HuH-7.5 (cell line): ENCODE results near the gene SLC35A3.
A peak's percentile ranks its signal among the peaks of the same experiment; 100 is the strongest.
"Not testable (repeated sequence)": the region's sequence is repeated elsewhere in the genome, so short reads cannot be mapped to it uniquely, and the experiment has no call there.

Experiments used
- DNase-seq: peaks from one replicate; pipeline ENCODE4 v3.0.0; 2011; ENCODE audit warnings: low spot score

The SLC35A3 gene

DNA sequence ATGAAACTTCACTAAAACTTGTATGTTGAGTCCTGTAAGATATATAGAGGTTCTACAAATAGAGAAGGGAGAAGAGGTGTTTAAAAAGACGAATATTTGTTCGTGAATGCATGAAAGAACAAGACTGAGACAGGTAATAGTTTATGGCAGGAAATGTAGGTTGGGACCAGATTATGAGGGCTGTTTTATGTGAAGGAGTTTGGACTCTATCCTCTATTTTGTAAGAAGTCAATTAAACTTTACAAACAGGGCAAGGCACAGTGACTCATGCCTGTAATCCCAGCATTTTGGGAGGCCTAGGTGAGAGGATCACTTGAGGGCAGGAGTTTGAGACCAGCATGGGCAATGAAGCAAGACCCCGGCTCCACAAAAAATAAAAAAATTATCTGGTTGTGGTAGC is 5.7 kb downstream of the SLC35A3 start:
- no peak for DNase-seq

DNA sequence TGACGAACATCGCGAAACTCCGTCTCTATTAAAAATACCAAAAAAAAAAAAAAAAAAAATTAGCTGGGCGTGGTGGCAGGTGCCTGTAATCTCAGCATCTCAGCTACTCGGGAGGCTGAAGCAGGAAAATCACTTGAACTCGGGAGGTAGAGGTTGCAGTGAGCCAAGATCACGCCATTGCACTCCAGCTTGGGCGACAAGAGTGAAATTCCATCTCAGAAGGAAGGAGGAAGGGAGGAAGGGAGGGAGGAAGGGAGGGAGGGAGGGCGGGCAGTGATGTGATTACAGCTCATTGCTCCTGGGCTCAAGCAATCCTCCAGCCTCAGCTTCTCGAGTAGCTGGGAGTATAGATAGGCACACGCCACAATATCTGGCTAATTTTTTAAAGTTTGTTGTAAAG is 7.5 kb downstream of the SLC35A3 start:
- DNase-seq = not testable (repeated sequence)

DNA sequence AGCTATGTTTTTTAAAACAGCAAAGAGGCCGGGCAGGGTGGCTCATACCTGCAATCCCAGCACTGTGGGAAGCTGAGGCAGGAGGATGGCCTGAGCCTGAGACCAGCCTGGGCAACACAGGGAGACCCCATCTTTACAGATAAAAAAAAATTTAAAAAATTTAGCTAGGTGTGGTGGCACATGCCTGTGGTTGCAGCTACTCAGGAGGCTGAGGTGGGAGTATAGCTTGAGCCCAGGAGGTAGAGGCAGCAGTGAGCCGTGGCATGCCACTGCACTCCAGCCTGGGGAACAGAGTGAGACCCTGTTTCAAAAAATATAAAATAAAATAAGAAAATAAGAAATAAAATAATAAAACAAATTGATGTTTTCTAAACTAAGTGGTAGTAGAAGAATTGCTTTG is 8.4 kb downstream of the SLC35A3 start:
- DNase-seq = no peak

DNA sequence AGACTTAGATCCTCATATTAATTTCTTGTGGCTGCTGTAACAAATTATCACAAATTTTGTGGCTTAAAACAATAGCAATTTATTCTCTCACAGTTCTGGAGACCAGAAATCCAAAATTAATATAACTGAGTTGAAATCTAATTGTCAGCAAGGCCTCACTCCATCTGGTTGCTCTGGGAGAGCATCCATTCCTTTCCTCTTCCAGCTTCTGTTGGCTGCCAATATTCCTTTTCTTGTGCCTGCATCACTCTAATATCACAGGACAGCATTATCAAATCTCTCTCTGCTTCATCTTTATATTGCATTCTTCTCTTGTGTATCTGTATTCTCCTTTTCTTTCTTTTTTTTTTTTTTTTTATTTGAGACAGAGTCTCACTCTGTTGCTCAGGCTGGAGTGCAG is 9.3 kb downstream of the SLC35A3 start:
- DNase-seq = no peak

DNA sequence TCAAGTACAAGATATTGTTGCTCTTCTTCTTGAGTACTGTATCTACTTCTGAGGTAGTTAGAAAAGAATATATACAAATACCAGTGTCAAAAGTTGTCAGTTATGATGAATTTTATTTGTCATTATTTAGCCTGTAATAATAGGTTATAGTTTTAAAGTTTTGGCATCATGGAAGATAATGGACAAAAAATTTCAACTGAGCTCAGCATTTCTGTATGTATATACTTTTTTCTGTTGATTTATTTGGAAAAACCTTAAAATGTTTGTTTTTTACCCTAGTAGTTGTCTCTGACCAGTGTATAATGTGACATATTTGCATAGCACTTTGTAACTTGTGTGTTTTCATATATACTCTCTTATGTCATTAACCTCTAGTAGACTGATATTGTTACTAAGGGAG is 11.1 kb downstream of the SLC35A3 start:
- DNase-seq = no peak

DNA sequence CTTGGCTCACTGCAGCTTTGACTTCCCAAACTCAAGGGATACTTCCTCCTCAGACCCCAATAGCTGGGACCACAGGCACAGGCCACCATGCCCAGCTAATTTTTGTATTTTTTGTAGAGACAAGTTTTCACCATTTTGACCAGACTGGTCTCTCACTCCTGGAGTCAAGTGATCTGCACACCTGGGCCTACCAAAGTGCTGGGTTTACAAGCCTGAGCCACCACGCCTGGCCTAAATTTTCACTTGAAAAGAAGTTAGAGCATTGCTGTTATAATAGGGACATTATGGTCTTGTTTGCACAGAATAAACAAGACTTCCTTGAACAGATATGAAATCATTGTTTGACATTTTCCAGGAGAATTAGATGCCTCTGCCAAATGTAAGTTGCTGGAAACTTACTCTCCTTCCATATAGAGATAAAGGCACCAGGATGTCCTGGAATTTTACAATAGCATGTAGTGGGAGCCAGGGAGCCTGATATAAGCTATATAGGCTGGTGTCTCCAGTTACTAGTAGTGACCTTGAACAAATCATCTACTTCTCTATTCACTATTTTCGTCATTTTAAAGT is 16.9 kb downstream of the SLC35A3 start:
- DNase-seq = no peak

DNA sequence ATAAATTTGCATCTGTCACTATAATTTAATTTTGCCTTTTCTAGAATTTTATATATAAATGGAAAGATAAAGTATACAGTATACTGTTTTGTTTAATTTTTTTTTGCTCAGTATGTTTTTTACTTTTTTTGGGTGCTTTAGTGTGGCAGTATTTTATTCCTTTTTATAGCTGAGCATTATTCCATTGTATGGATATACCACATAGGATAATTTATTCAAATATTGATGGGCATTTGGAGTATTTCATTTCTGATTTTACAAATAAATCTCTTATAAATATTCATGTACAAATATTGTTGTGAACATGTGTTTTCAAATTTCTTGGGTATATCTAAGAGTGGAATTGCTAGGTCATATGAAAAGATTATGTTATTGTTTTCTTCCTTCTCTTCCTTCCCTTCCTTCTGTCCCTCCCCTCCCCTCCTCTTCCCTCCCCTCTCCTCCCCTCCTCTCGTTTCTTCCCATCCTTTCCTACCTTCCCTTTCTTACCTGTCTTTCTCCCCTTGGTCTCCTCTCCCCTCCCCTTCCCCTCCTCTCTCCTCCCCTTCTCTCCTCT is 18.5 kb downstream of the SLC35A3 start:
- DNase-seq = no peak

DNA sequence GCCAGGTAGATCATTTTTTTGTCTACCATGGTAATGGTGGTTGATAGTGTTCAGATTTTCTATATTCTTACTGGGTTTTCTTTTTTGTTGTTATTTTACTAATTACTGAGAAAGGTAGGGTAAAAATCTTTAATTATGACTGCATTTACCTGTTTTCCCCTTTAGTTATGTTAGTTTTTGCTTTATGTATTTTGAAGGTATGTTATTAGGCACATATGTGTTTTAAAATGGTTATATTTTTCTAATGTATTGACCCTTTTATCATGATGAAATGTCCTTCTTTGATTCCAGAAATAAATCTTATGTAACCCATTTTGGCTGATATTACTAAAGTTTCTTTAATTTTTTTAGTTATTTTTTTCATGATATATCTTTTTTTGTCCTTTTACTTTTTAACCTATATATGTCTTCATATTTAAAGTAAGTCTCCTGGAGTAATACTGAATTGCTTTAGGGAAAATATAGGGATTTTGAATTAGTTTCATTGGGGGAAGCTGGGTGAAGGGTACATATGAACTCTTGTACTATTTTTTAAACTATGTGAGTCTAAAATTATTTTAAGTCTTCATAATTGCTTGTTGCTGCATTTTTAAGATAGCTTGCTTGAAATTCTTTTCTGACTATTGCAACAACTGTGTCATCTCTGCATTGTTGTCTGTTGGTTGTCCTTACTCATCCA is 22.4 kb downstream of the SLC35A3 start:
- no peak for DNase-seq

DNA sequence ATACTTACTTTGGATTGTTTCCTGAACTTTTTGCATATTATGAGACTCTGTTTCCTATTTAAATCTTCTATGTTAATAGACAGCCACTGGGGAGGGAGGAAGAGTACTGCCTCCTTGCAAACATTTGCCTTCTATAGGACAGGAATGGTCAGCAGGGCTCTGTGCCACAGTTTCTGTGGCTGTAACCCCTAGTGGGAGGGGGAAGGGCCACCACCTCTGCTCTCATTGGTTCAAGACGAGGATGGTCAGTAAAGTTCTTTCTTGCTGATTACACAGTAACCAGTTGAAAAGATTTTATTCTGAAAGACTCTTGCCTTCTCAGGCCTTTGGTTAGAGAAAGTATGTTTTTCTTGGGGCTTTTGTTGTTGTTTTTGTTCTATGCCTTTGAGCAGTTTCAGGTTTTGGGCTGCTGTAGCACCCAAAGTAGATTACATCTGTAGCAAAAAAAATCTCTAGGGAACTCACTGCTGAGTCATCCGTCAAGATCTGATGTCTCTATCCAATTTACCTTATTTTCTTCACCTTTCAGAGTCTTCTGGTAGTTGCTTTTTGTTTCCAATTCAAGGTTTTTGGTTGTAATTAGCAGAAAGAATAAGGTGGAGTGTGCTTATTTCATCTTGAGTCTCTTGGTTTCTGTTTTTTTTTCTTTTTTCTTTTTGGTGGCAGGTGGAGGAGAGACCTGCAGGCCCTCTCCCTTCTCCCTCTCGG is 23.1 kb downstream of the SLC35A3 start:
- DNase-seq = no peak

DNA sequence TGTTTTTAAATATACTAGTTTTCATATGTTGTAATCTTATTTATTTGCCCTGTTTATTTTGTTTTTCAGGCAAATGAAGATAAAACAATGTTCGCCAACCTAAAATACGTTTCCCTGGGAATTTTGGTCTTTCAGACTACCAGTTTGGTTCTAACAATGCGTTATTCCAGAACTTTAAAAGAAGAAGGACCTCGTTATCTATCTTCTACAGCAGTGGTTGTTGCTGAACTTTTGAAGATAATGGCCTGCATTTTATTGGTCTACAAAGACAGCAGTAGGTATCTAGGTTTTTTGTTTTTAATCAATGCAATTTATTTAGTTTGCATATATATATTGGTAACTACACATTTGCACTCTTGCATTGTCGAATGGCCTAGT is 23.7 kb downstream of the SLC35A3 start:
- DNase-seq = no peak

DNA sequence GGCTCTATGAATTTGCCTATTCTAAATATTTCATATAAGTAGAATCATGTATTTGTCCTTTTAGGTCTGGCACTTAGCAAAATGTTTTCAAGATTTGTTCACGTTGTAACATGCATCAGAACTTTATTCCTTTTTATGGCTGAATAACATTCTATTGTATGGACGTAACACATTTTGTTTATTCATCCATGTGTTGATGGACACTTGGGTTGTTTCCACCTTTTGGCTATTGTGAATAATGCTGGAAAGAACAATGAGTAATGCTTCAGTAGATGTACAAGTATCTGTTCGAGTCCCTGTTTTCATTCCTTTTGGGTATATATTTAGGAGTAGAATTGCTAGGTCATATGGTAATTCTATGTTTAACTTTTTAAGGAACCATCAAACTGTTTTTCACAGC is 24.7 kb downstream of the SLC35A3 start:
- no peak for DNase-seq

DNA sequence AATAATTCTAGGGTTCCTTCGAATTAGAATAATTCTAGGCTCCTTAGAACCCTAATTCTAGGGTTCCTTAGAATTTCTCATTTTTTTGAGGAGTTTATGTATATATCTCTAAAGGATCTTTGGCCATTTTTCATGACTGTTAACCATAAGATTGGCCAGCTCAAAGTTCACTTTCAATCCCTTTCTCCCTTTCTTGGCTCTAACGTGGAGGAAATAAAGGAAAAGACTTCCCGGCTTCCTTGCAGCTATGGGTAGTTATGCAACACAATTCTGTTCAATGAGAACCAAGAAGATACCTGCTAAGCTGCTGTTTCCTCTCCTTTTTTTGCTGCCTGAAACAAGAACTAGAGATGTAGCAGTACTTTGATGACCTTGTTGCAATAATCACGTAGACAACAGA is 27.2 kb downstream of the SLC35A3 start:
- DNase-seq = no peak

DNA sequence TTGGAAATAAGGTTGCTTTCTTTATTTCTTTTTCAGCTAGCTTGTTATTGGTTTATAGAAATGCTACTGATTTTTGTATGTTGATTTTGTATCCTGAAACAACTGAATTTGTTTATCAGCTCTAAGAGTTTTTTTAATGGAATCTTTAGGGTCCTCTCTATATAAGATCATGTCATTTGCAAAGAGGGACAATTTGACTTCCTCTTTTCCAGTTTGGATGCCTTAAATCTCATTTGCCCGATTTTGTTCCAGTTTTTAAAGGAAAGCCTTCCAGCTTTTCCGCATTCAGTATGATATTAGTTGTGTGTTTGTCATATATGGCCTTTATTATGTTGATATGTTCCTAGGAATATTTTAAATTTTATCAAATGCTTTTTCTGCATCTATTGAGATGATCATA is 31.7 kb downstream of the SLC35A3 start:
- DNase-seq = no peak

DNA sequence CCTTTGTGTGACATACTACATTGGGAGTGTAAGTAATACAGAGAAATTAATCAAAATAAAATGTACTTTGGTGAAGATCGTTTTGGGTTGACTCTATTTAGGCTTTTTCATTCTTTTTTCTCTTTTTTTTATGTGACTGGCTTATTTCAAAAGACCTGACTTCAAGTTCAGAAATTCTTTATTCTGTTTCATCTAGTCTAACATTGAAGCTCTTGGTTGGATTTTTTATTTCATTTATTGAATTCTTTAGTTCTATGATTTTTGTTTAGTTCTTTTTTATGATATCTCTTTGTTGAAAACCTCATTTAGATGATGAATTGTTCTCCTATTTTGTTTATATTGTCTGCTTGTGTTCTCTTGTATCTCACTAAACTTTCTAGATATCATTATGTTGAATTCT is 35.6 kb downstream of the SLC35A3 start:
- DNase-seq = no peak

DNA sequence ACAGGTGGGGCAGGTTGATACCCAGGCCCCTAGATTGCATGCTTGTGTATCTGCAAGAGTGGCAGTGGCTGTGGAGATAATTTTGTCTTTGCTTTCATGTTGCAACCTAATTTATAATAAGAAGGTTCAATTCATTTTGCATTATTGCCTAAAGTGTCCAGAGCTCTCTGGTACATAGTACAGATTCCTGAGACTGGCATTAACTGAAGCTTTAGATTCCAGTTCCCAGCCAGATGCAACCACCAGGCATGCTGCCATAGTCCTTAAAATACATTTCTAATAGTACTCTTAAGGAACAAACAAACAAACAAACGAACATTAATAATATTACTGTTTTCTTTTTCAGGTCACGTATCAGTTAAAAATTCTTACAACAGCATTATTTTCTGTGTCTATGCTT is 36.9 kb downstream of the SLC35A3 start:
- DNase-seq = no peak

DNA sequence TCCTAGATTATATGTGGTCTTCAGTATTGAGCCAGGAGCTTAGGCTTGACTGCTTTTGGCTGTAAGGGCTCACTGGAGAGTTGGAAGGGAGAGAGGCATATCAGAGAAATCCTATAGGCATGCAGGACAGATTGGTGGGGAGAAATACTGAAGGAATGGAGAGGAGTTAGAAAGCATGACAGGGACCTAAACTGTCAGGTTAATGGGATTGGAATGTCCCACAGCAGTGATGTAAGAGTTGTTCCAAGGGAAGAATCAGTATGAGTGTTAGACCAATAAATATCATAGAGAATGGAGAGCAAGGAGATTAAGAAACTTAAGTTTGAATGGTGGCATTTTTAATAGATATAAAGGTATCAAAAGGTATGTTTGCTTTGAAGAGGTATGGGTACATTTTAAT is 39.7 kb downstream of the SLC35A3 start:
- DNase-seq = no peak

DNA sequence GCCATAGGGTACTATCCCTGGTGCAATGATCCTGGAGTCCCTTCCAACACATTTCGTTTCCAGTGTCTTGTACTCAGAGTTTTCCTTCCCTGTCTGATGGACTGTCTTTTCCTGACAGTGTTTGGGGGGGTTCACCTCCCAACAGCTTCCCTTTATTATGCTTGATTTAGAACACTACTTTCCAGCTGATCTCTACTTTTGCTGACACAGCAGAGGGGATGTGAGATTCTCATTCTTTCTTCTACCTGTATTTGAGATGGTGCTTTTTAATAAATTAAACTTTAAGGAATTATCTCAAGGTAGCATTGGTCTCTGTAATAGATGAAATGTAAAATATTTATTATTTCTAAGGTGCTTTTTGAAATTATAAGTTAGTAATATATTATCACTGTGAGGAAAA is 41.0 kb downstream of the SLC35A3 start:
- DNase-seq = no peak

DNA sequence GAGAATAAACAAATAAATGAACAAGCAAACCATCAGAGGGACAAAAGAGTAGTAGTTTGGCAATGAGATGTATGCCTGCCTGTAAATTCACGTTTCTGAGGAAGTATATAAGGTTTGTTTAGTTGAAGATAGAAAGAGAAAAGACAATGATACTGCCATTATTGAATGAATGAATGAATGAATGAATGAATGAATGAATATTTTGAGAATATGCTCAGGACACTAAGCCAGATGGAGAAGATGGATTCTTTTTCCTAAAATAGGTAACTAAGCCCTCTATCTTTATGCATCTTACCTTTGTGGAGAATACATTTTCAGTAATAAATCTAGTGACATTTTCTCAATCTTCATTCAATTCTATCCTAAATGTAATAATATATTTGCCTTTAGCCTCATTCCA is 49.4 kb downstream of the SLC35A3 start:
- DNase-seq = no peak

DNA sequence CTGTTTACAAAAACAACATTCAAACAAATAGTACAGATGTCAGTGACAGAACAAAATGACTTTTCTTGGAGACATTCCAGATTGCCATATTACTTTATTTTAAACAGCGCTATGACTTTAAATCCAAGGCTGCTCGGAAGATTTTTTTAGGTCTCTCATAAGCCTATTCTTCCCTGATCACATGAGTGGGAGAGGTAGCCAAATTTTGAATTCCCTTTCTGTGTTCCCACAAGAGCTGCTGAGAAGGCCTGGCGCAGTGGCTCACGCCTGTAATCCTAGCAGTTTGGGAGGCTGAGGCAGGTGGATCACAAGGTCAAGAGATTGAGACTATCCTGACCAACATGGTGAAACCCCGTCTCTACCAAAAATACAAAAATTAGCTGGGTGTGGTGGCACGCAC is 53.7 kb downstream of the SLC35A3 start:
- DNase-seq = no peak

DNA sequence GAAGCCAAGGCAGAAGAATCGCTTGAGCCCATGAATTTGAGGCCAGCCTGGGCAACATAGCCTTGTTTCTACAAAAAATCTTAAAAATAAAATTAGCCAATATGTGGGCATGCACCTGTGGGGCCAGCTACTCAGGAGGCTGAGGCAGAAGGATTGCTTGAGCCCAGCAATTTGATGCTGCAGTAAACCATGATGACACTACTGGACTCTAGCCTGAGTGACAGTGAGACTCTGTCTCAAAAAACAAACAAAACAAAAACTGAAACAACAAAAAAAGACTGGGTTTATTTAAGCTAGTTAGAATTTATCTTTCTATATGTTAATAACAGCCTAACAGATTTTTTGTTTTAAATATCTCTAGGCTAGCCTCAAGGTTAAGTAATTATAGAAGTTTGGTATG is 57.4 kb downstream of the SLC35A3 start:
- no peak for DNase-seq

DNA sequence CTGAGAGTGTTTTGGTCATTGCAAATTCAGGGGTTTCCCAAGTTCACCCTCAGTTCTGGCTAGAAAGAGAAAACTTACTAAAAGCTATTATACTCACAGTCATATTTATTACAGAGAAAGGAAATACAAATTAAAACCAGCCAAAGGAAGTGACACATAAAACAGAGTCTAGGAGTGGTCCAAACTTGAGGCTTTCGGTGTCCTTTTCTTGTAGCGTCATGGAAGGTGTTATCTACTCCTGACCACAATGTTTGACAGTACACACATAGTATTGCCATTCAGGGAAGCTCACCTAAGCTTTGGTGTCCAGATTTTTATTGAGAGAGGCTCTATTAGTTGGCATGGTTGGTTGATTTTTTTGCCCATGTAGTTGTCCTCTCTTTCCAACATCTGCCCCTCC is 59.0 kb downstream of the SLC35A3 start:
- DNase-seq = no peak

DNA sequence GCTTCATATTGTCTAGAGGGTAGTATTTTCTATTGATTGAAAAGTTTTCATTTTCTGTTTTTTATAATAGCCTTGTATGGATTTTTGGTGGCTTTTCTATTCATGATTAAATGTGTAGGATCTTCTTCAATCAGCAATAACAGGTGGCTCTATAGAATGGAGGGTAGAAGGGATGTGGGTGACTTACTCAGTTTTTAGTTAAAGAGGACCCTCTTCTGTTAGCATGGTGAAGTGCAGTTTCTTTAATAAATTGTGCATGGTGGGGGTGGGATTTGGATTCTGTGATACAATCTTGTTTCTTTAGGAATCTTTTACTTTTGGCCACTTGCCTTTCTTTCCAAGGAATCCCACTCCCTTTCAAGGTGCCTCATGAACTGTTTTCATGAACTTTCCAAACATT is 64.7 kb downstream of the SLC35A3 start:
- DNase-seq = peak; percentile 31

DNA sequence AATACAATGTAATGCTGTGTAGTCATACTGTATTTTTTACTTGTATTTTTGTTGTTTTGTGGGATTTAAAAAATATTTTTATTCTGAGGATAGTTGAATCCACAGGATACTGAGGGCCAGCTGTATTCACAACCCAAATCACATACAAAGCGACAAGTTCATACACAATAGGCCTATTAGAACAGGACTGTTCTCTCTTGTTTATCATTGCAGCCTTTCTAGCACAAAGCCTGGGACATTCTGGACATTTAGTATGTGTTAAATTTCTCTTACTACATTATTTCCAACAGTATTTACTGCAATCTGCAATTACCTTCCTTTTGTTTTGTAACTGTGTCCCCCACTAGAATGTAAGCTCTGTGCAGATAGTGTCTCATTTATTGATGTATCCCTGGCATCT is 65.4 kb downstream of the SLC35A3 start:
- no peak for DNase-seq
